Fibroblast of skin of right quadriceps (primary cell): ENCODE results near the gene ZNF101.

Experiments
- DNase-seq: peaks from one replicate; pipeline ENCODE4 v3.0.0-alpha.2; 2013

The ZNF101 gene

DNA sequence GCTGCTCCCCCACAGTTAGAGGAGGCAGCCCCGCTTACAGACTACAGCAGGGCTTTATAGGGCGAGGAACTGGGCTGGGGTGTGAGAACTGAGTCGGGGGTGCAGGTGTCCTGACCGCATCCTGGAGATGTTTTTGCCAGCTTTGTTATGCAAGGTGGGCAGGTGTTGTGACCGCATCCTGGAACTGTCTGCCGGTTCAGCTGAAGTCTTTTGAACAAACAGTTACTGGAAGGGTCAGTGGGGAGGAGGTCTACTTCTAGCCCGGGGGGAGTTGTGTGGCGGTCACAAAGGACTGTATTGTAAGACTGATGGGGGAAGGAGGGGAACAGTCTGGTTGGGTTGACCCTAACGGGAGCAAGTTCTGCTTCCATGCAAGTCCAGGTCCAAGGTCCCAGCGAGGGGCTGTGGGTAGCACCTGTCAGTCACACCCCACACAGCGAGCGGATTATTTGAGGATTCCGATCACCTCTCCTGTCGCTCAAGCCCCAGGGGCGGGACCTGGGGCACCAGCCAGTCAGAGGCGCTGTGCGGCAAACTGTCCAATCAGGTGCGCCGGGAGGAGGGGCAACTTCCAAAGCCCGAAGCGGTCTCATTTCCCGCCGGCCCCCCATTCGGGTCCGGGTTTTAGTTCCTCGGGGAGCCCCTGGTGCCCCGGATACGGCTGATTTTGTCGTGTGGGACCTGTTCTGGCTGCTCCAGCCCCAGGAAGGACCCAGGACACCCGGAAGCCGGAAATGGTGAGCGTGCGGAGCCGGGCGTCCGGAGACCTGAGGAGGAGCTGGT lies at the start of gene ZNF101:
ZNF101 (plus strand) TSS at position 610 of the 783 bp plus-strand sequence; CDS start at position 735, 125 bp downstream.
- DNase-seq, result peak; percentile 87

DNA sequence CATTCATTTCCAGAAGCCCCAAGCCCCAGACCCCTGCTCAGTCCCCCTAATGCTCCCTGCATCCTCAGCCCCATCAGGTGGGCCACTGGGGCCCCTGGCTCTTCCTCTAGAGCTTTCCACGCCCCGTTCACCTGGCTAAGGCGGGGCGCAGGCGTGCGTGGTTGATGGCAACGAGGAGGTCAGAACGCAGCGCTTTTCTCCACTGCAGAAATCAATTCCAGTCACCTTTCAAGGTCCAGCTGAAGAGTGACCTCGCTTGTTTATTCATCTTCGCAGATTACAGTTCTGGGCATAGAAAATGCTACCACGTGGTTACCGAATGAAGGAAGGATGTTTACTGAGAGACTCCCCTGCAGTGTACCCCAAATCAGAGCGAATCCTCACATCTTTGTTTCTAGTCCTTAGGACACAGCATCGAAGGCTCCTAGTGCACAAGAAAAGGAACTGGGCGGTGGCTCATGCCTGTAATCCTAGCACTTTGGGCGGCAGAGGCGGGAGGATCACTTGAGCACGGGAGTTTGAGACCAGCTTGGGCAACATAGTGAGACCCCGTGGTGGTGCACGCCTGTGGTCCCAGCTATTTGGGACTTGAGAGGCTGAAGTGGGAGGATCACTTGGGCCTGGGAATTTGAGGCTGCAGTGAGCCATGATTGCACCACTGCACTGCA lies 49.3 kb upstream of the ZNF101 start:
- no peak for DNase-seq

DNA sequence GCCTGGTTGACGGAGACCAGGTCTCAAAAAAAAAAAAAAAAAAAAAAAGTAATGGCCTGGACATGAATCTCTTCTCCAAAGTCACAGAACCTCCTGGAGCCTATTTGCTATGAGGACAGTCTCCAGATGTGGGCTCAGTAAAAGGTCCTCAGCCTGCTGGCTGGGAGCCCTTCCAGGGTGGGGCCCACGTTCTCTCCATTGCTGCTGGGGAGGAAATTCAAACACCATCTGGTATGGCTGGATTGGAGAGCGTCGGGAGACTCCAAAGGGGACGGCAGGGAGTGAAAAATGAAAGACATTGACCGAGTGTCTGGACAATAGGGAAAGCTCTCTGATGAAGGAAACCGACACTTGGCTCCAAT lies 48.8 kb upstream of the ZNF101 start:
- DNase-seq, result no peak

- DNase-seq, result no peak
Measured at GRCh38 chr19:19623383-19623782, 45.3 kb upstream of the ZNF101 start.

GRCh38 chr19:19624032-19624570 lies 44.5 kb upstream of the ZNF101 start:
- DNase-seq, result no peak

DNA sequence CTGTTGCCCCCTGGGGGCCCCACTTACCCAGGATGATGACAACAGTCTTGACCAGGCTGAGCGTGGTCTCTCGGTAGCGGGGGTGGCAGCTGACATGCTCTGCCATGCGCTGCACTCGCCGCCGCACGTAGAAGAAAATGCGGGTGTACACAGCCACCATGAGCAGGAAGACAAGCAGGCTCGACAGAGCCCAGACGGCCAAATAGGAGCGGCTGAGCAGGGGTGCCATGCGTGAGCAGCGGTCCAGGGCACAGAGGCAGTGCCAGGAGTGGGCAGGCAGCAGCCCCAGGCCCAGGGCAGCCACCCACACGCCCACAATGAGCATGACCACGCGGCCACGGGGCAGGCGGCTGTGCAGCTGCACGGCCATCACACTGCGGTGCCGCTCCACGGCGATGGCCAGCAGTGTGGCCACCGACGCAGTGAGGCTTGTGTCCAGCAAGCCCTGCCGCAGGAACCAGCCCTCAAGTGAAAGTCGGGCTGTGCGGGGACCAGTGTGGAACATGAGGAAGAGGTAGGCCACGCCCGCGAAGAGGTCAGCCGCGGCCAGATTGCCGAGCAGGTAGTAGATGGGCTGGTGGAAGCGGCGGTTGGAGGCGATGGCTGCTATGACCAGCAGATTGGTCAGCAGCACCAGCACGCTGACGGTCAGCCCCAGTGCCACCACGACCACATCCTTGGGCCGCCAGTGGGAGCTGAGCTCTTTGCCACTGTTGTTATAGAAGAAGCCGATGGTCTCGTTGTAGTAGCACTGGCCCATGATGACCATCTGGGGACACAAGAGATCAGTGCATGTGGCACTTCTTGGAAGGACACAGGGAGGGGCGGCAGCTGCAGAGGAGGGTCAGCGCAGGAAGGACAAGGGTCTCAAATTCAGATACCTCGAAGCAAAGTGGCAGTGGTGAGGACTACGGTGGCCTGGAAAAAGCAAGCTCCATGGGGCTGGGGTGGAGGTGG lies 41.8 kb upstream of the ZNF101 start:
- no peak for DNase-seq

- DNase-seq, result no peak
Measured at GRCh38 chr19:19627621-19628500, 40.8 kb upstream of the ZNF101 start, which contains the start of gene LPAR2. Gene LPAR2, minus strand, starts transcription at chr19:19628220. Its CDS starts 945 bp downstream, at chr19:19627275.

DNA sequence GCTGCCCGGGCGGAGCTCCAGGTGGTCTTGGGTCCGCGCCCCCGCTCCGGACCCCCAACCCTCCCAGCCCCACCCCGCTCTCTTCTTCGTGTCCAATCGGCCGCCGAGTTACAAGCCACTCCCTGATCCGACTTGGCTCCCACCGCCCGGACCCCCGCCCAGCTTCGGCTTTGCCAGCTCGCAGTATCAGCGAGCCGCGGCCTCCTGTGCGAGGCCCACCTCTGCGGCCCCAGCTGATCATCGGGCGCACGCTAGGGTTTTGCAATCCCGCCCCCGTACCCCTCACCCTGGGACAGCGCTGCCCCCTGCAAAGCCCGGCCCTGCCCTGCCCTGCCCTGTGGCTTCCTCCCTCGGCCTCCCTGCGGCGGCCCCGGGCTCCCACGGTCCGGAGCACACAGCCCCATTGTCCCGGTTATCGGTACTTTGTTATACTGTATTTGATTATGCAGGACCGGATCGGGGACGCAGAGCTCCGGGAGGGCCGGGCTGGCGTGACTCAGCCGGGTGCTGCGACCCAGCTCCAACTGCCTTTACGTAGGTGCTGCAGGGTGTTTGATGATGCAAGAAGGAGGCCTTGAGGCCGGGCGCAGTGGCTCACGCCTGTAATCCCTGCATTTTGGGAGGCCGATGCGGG lies 40.0 kb upstream of the ZNF101 start:
- peak; percentile 53 for DNase-seq

DNA sequence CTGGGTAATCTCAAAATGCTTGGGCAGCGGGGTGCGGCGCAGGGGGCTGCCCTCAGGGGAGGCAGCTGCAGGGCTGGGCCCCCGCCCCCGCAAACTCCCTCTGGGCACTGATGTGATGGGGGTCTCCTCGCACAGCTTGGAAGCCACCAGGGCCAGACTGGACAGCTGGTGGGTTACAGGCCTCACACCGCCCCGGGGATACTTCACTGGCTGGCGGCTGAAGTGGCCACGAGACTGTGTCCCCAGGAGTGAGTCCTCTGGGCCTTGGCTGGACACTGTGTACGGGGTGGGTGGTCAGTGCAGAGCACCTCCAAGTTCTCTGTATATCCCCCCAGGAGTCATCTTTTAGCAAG lies 38.6 kb upstream of the ZNF101 start:
- DNase-seq, result no peak

DNA sequence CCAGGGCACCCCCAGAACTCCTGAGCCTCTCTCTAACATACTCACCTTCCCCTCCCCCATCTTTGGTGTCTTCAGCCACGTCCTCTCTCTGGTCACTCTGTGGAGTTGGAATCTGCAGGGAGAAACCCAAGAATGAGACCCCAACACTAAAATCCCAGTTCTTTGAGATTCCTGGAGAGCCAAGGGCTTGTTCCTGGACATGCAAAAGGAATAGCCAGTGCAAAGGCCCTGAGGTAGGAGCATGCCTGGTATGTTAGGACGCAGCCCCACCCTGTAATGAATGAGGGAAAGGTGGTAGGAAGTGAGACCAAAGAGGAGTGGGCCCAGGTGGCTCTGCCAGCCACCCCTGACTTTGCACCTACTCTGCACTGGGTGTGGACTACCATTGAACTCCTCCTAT lies 38.2 kb upstream of the ZNF101 start:
- DNase-seq, result no peak

GRCh38 chr19:19631346-19631745 lies 37.3 kb upstream of the ZNF101 start:
- no peak for DNase-seq

DNA sequence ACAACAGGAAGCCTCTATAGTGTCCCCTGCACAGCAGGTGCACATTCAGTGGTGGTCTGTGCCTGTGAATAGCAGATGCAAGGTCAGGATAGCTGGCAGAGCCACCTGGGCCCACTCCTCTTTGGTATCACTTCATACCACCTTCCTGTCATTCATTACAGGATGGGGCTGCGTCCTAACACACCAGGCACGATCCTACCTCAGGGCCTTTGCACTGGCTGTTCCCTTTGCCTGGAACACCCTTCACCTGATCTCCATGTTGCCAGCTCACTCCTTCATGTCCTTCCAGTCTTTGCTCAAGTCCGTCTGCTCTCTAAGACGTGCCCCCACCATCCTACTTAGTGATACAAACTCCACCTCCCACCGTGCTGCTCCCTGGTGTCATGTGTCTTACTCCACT lies 36.0 kb upstream of the ZNF101 start:
- no peak for DNase-seq

DNA sequence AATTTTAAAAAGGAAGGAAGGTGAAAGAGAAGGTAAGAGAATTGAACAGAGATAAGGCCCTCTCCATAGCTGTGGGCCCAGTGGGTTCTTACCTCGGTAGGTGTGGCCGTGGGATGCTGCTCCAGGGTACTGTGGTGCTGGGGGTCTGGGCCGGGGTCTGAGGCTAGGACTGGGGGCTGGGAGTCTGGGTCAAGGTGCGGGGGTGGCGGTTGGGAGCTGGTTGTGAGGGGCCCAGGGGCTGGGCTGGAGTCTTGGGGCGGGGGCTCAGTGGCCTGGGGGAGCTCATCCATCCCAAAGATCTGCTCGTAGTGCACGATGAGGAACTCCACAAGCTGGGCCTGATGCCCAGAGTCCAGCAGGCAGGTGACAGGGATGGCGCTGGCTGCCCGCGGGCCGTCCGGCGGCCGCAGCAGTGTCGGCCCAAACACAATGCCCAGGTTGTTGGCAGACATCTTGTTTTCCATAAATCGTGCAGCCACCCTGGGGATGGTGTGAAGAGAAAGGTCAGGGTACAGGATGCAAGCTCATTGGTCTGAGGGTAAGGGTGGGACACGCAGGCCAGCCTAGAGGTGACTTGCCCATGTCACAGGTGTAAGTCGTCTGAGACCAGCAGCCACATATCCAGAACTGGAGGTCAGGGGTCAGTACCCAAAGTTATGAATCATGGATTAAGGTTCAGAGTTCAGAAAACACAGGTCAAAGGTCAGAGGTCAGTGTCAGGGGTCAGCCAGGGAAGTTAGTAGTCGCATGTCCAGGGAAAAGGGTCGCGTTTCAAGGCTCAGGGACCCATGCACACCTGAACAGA lies 34.7 kb upstream of the ZNF101 start:
- DNase-seq, result no peak

DNA sequence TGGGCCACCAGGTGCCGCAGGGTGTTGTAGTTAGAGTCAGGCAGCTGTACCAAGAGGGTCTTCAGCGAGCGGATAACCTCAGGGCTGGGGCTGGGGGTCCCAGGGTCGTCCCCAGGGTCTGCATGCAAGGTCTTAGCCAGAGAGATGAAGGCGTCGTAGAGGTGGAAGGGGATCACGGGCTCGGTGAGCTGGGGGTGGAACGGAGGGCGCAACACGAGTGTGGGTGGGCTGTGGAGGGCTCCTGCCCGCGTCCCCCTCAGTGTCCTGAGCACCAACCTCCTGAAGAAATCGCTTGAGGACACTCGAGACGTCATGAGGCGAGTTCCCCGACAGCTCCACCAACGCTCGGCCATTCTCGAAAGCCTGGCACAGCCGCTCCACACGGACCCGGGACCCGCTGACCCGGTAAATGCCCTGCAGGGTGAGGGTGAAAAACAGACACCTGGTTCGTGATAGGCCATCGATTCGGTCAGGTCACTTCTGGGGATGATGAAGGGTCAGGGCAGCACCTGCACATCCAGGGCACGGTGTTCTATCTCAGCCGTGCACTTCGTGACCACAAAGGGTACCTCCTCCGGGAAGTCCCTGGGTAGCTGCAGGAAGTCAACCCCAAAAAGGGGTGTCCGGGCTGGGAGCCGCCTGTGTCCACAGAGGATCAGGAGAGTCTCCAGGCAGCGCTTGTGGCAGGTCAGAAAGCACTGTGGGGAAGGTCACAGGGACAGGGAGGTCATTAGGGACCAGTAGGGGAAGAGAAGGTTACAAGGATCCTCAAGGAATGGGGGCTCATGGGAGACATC lies 33.9 kb upstream of the ZNF101 start:
- no peak for DNase-seq

DNA sequence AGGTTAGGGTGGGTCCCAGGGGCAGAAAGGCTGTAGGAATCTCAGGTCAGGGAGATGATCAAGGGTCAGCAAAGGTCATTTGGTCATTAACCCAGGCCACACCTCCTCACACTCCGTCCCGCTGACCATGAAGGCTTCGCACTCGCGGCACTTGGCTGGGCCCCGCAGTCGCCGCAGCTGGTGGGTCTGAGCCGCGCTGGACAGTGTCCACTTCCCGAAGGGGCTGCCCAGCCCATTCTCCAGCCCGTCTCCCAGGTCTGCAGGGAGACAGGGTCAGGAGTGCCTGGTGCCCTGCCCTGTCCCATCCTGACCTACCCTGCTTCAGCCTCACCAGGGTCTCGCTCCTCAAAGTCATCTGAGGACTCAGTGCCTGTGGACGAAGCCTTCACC lies 33.3 kb upstream of the ZNF101 start:
- DNase-seq, result no peak

- no peak for DNase-seq
Measured at GRCh38 chr19:19636573-19637185, 32.0 kb upstream of the ZNF101 start.

DNA sequence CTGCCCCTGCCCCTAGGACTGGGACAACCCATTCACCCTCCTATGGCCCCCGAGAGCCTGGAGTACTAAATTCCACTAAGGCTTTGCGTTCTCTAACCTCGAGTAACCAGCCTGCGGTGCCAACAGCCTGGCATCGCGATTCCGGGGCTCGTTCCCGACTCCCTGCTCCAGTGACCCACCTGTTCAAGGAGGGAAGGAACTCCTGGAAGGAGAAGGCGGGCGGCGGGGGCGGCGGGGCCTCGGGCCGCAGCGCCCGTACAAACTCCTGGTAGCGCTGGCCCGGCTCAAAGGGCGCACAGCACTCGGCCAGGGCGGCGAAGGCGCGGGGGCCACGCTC lies 31.5 kb upstream of the ZNF101 start:
- DNase-seq, result no peak

- no peak for DNase-seq
Measured at GRCh38 chr19:19637523-19638251, 31.0 kb upstream of the ZNF101 start.
